ENCODE data around the gene GTPBP1.

The GTPBP1 gene

DNA sequence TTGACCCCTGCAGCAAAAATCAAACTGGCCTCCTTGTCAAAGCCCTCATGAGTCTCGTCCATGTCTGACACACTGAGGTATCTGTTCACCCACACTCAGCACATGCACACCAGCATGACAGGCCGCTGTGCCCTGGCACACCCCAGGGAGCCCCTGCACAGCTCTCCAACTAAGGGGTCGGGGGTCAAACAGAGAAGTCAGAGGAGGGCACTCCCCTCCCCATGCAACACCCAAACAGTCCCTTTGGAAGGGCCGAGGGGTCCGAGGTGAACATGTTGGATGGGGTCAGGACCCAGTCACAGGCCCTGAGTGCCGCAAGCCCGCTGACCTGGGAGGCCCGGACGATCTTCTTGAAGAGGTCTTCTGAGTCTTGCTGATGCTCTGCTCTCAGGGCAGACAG lies 35.4 kb downstream of the GTPBP1 start:
- no peak for DNase-seq (ENCODE audit: low spot score)

DNA sequence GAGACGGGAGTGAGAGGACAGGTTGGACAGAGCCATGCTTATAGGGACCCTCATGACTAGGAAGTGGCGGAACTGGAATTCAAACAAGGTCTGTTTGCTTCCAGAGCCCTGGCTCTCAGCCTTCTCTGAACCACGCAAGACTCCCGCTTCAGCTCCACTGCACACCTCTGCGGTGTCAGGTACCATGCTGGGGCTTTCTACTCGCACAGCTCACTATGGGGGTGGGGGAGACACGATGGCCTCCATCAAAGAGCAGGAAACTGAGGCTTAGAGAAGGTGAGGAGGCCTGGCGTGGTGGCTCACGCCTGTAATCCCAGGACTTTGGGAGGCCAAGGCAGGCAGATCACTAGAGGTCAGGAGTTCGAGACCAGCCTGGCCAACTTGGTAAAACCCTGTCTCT lies 35.8 kb downstream of the GTPBP1 start:
- no peak for DNase-seq (ENCODE audit: low spot score)

DNA sequence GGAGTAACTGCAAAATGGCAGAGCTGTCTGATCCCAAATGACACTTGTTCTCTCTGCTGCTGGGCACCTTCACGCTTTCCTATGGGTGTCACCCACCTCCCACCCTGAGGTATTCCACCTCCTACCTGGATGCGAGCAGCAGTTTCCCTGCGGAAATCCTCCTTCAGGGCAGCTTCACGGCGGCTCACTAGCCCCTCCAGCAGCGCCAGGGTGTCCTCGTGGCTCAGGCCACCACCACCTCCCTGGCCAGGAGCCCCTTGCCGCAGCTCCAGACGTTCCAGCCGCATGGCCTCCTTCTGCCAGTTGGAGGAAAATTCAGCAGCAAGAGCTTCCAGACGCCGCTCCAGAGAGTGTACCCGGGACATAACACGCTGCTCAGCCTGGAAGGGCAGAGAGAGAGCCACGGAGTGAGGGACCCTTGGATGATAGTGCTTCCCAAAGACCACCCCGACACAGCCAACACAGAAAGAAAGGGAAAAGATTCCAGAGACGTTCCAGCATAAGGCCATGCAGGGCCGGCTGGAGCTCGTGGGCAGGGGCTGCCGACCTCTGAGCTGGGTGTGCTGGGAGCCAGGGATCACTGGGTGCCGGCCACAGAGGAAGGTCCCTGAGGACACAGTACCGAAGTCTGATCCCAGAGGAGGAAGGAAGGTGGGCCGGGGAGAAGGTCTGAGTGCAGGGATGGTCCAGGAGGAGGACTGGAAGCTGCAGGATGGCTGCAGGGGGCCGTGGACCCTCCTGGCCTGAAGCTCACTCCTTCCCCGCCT lies 36.6 kb downstream of the GTPBP1 start:
- DNase-seq (ENCODE audit: low spot score), result no peak

DNA sequence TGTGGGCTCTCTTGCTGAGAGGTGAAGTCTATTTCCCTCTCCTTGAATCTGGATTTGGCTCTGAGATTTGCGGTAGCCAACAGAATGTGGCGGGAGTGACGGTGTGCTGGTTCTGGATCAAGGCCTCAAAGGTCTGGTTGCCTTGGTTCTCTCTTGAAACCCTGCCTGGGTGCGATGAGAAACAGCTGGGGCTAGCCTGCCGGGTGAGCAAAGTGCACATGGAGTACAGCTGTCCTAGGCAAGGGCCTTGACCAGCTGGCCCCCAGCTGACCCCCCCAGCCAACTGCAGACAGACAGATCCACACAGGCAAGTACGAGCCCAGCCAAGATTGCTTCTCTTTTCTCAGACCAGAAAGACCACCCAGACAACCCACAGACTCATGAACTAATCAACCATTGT lies 39.2 kb downstream of the GTPBP1 start:
- no peak for DNase-seq (ENCODE audit: low spot score)

DNA sequence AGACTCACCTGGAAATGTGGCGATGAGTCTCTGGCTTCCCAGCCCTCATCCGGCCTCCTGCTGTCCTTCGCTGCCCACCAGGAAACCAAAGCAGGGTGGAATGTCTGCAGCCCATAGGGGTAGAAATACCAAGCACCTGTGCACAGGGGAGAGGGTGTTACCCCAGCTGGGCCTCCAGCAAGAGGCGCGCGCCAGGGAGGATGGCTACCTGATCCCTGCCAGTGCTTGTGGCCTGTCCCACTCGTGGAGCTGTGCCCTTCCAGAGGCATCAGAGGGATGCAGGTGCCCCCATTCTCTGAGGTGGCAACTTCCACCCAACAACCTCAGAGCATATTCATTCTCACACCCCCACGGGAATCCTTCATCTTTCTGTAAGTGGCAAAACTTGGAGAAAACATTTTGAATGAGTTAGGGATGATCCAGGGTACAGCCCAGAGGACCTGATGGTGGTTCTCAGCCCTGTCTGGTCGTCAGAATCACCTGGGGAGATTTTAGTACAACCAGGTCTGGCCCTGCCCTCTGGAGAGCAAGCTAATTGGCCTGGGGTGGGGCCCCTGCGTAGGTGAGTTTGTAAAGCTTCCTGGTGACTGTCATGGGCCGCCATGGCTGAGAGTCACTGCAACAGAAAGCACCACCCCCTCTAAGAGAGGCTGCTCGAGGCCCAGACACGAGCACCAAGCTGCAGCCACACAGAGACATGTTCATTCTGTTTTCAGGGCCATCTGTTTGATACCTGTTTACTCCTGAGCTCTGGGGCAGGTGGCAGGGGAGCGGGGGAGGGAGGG lies 40.1 kb downstream of the GTPBP1 start:
- DNase-seq (ENCODE audit: low spot score), result no peak

DNA sequence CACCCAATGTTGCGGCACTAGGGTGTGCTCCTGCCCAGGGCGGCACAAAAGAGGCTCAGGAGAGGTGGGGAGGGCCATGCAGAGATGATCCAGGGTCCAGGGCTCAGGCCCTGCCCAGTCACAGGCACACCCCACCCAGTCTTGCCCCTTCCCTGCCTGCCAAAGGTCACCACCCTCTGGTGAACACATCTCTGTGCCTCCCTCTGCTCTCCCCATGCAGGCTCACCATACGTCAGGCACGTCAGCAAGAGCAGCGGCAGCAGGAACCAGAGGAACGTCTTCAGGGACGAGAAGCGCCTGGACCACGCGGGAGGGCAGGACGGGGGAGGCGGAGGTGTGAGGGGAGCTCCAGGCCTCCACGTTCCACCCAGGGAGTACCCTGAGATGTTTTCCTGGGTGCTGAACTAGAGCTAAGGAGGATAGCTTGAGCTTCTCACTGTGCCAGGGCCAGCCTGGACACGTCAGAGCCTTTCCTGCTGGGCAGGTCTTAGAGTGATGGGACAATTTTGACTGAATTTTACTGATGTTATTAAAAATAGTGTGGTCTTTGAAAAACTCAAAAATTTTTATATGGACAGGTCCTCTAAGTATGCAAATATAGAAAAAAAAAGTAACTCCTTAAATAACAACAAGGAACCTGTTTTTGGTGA lies 42.9 kb downstream of the GTPBP1 start:
- DNase-seq (ENCODE audit: low spot score), result no peak

DNA sequence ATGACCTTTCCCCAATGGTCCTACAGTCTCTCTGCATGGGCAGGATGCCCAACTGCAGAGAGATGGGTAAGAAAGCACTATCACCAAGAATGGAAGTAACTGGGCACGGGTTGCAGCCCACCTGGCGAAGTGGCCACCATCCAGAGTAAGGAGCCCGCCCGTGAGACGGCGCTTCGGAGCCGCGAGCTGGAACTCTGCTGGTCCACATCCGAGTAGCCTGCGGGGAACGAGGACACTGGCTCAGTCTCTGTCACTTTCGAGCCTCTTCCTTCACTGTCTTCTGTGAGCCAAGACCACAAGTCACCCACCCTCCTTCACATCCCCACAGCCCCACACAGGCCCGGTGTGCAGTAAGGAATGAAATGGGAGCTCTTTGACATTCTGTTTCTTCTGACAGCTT lies 44.4 kb downstream of the GTPBP1 start:
- DNase-seq (ENCODE audit: low spot score), result no peak

DNA sequence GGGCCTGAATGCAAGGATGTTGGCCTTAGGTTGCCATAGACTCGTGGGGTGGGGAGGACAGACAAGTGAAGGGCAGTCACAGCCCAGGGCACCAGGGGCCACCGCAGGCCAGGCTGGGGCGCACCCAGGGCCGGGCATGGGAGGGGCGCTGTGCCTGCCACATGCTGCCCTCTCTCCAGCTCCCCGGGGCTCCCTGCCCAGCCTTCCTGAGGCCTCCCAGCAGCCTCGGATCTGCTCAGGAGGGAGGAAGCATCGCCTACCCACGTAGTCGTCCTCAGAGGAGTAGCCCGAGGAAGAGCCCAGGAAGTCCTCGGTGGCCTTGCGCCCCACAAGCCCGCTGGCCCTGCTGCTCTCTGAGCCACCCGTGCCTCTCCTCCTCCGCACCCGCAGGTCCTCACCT lies 44.9 kb downstream of the GTPBP1 start:
- DNase-seq (ENCODE audit: low spot score), result no peak

DNA sequence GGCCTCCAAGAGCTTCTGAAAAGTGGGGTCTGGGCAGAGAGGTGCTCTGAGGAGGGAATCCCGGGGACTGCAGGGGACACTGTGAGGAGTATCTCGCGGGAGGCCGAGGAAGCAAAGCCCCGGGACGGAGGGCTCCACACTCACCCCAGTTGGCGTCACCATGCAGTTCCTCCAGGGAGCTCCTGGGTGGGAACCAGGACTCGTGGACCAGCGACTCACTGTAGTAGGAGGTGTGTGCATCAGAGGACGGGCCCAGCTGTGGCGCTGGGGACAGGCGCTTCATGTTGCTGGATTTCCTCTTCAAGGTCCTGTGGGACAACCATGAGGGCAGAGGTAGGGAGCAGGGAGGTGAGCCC lies 45.3 kb downstream of the GTPBP1 start:
- DNase-seq (ENCODE audit: low spot score), result no peak

DNA sequence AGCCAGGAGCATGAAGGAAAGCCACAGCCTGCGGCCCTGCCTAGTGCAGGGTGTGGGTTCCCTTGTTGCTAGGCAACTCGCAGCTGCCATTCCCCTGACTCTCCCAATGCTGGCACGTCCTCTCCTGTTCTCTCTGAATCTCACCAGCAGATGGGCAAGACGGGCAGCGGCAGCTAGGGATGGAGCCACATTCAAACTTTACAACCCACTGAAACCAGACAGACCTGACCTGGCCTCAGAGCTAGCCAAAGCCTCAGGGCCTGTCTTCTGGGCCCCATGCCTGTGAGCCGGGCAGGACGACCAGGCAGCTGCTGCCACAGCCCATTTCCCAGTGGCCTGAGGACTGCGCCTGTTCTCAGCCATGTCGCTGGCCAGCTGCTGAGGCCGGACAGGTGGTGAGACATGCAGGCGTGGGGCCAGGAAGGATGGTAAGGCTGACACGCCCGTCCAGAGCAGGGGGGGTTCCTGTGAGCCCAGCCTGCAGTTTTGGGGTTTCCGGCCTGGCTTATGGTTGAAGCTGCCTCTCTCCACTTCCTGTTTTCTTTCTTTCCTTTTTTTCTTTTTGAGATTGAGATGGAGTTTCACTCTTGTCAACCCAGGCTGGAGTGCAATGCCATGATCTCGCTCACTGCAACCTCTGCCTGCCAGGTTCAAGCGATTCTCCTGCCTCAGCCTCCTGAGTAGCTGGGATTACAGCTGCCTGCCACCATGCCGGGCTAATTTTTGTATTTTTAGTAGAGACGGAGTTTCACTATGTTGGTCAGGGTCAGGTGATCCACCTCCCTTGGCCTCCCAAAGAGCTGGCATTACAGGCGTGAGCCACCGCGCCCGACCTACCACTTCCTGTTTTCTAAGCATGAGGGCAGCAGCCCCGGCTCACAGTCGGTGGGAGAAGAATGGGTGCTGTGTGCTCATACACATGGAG lies 45.9 kb downstream of the GTPBP1 start:
- no peak for DNase-seq (ENCODE audit: low spot score)

DNA sequence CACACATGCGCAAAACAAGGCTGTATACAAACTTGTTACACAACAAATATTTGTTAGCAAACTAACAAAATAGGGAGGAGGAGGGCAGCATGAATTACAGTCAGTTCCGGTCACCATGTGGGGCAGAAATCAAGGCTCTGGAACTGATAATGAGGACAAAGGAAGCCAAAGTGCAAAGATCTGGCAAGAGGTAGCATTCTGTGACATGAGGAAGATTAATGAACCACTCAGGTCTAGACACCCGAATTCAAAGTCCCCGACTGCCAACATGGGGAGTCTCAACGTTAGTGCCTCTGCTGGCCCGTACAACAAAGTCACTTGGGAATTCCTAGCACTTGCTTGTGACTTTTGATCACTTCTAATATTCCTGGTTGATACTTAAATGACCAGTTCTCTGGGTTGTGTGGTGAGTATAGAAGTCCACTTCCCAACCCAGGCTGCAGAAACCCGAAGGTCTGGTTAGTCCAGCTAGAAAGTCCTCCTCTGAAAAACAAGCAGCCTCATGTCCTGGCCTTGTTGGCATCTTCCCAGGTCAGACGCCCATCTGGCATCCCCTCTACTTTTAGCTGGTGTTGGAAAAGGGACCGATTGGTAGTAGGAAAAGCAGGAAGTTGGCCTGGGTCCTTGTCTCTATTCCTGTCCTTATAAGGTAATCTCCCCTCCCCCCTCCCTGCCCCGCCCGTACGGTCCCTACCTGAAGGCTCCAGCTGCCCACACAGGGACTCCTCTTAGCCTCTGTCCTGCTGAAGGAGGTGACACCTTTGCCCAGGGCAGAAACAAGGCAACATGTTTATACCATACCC lies 48.4 kb downstream of the GTPBP1 start:
- DNase-seq (ENCODE audit: low spot score), result peak; percentile 72

DNA sequence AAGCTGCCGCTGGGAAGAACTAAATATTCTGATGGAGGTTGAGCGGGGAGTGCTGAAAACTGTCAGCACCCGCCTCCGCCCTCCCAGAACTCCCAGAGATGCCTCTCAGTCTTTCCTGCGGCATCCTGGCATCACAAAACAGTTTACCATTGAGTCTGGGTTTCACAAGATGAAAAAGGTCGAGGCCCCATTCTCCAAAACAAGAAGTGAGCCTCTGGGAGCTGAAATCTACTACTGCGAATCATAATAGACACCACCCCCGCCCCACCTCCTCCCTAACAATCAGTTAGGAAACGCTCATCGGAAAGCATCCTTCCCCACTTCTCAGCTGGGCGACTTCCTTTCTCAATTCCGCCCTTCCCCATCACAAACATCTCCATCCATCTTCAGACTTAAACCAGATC lies 49.0 kb downstream of the GTPBP1 start:
- peak; percentile 49 for DNase-seq (ENCODE audit: low spot score)

DNA sequence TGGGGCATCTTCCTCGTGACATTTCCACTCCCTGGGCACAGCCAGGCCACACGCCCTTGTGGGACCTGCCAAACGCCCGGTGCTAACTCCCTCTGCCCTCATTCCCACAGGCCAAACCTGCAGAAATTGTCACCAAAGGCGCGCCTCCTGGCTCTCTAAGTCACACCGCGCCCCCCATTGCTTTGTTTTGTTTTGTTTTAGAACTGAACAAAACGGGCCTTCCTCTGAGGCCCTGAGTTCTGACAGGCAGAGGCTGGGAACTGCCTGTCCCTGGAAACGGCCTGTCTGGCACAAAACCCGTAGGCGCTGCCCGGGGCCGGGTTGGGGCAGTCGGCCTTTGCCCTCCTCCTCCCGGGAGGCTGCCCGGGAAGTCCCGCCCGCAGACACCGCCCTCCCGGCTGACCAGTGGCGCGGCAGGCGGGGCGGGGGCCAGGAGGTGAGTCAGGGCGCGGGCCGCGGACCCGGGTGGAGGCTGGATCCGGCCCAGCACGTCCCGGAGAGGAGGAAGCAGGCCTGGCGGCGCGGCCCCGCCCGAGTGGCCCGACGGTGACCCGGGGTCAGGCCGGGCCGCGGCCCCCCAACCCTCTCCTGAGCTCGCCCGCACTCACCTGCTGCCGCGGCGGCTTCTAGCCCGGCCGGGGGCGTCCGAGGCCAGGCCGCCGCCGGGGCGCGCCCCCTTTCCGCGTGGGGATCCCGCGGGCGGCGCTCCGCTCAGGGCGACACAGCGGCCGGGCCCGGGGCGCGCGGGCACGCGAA lies 49.6 kb downstream of the GTPBP1 start:
- peak; percentile 96 for DNase-seq (ENCODE audit: low spot score)

DNA sequence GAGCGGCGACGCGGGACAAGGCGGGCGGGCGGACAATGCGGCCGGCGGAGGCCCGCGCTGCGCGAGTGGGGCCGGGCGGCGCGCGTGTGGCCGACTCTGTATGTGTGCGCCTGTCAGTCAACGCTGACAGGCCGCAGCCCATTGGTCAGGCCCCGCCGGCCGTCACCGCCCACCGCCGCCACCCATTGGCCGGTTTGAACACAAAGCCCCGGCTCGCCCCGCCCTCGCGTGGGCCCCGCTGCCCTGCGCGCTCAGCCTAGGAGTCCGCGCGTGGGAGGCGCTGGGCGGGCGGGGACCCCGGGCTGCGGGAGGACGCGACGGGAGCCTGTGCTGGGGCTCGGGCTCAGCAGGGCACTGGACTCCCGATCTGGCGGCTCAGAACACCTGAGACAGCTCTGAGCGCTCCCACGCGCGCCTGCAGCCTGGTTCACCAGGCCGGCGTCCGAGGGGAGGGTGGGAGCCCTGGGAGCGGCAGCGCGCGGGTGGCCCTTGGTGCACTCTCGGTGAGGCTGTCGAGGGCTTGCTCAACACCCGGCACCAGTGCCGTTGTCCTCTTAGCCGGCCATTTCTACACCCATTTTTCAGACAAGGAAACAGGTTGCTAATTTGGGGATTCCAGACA lies 50.3 kb downstream of the GTPBP1 start, which contains the start of gene SUN2:
Gene SUN2, minus strand, starts transcription at position 88 of the 622 bp plus-strand sequence. CDS start 3,370 bp downstream, outside the sequence.
- peak; percentile 99 for DNase-seq (ENCODE audit: low spot score)

DNA sequence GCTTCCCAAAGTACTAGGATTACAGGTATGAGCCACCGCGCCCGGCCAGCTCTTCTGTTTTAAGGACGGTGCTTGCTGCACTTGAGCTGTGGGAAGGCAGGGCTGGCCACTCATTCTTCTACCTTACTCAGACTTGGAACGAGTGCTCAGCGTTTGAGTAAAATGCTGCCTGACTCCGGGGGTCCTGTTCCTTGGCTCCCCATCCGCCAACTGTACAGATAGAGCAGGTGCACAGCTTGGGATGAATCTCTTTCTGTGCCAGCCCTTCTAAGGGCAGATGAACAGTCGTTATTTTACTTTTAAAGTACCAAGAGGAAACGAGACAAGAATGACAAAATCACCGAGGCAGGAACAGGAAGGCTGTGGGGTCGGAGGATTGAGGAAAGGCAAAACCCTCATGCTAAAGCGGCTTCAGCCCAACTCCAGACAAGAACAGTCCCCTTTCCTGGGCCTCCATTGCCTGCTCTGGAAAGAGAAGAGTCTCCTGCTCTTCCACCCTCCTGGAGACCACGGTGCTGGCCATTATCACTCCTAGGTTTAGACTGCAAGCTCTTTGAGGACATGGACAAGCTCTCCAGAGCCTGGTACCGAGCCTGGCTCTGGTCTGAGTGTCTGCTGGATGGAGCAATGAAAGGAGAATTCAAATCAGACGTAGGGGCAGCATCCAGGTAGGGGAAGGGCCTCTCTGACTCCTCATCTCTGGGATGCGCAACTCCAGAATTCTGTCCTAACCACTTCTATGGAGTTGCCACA lies 51.1 kb downstream of the GTPBP1 start:
- no peak for DNase-seq (ENCODE audit: low spot score)

DNA sequence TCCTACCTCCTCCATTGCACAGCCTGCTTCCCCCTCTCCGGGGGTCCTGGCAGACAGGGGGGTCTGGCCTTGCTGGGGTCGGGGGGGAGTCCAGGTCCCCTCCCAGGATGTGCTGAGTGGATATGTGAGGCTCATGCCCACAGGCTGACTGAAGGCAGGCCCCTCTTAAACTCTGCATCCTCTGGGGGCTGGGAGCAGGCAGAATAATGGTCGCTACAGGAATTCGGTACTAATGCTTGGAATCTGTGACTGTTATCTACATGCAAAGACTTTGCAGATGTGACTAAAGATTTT lies 51.7 kb downstream of the GTPBP1 start:
- DNase-seq (ENCODE audit: low spot score), result no peak

DNA sequence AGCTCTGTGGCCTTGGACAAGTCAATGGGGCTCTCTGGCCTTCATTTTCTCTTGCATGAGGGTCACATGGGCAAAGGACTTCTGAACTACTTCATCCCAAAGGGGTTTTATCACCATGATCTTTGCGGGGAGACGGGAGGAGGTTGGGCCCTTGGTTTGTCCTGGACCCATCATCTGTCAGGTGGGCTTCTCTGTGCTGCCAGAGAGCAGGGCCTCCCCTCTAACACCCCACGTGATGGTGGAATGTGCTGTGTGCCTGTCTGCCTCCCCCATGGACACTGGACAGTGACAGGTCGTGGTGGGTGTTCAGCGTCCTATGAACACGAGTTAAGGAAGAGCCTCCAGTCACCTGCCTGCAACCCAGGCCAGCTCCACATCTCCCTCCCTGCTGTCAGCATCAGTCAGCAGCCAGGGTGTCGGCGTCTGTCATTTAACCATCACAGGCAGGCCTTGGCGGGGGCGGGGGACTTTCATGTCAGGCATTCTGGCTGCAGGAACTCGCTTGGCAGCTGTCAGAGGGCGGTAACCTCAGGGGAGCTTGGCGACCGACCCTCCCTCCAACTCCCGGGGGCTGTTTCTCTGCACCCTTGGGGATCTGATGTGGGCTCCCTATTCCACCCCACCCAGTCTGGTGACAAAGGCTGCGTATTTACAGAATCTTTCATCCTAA lies 52.7 kb downstream of the GTPBP1 start:
- no peak for DNase-seq (ENCODE audit: low spot score)

DNA sequence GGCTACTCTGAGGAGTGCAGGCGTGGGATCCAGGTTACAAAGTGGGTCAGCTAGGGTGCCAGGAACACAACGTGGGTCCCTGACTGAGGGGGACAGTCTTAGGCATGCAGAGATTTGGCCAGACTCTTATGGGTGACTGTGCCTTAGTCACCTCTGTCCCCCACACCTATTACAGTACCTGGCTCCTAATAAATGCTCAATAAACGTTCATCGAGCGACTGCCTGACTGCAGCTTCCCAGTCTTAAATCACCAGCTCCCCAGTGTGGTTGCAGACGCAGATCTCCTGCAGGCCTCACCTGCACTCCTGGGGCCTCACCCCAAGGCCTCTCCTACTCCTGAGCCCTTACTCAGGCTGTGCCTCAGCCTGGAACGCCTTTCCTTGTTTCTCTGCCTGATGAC lies 53.3 kb downstream of the GTPBP1 start:
- no peak for DNase-seq (ENCODE audit: low spot score)
